Skeletal muscle cell (primary cell): Measurements from ENCODE around the gene PI4KA.
"Not testable (repeated sequence)": the region's sequence is repeated elsewhere in the genome, so short reads cannot be mapped to it uniquely, and the experiment has no call there.

ENCODE experiments used
- DNase-seq: peaks from one replicate; pipeline ENCODE4 v3.0.0-alpha.2; 2010; ENCODE audit warnings: low read depth
- H3K4me3 ChIP-seq: 2 replicates; pipeline ENCODE4 v1.5.1; 2011; ENCODE audit warnings: low read depth, mild to moderate bottlenecking, control low read depth, low read length, moderate library complexity

Gene PI4KA

DNA sequence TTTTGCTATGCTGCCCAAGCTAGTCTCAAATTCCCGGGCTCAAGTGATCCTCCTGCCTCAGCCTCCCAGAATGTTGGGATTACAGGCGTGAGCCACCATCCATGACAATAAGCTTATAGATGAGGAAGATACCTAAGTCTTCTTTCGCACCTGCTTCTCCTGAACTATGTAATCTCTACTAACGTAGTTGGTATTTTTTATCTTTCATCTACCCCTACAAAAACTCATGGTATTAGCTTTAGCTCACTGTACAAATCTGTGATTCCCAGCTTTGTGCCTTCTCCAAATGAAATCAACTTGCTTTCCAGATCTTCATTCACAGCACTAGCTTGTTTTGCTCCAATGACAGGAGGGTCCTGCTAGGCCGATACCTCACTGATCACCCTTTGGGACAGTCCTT, 36.4 kb downstream of the PI4KA start:
- DNase-seq: no peak
- no peak overlapping the region for H3K4me3 ChIP-seq

DNA sequence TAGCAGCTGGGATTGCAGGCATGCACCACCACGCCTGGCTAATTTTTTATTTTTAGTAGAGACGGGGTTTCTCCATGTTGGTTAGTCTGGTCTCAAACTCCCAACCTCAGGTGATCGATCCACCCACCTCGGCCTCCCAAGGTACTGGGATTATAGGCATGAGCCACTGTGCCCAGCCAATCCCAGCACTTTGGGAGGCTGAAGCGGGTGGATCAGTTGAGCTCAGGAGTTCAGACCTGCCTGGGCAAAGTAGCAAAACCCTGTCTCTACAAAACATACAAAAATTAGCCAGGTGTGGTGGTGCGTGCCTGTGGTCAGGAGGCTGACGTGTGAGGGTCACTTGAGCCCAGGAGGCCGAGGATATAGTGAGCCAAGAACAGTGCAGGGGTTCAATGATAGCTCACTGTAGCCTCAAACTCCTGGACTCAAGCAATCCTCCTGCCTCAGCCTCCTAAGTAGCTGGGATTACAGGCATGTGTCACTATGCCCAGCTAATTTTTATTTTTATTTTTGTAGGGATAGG, 36.8 kb downstream of the PI4KA start:
- not testable (repeated sequence) for DNase-seq

DNA sequence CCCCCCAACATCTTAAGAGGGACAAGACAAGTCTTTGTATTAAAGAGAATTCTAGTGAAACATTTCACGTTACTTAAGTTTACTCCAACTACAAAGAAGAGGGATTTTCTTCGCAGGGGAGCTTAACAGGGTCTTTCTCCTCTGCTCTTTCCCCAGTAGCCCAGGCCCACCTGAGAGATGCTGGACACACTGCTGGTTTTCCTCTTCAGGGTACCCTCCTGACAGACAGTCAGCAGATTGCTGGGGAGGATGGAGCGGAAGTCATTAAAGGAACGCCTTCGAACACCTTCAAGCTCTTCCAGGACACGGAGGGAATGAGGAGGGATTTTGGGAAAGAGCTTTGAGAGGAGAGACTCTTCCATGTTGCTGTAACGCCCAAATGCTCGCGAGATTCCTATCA, 39.1 kb downstream of the PI4KA start:
- no peak overlapping the region for H3K4me3 ChIP-seq
- DNase-seq: no peak

More for the DNA sequence above, 36.8 kb downstream of the PI4KA start:
- H3K4me3 ChIP-seq: not testable (repeated sequence)

DNA sequence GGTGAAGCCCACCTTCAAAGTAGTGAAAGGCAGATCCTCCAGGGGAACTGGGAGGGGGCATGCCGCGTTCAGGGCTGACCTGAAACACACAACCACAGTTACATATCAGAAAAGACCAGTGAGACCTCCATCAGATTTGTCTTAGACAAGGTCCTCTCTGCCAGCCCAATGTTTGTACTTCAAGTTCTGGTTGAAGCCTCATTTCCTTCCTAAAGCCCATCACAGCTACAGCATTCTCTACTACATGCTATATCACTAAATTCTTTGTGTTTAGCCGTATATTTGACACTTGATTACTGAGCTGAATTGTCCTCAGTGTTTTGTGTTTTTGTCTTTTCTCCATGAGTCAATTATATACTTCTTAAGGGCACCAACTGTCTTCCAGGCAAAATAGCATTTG, 40.1 kb downstream of the PI4KA start:
- no peak for DNase-seq
- H3K4me3 ChIP-seq: no peak overlapping the region

DNA sequence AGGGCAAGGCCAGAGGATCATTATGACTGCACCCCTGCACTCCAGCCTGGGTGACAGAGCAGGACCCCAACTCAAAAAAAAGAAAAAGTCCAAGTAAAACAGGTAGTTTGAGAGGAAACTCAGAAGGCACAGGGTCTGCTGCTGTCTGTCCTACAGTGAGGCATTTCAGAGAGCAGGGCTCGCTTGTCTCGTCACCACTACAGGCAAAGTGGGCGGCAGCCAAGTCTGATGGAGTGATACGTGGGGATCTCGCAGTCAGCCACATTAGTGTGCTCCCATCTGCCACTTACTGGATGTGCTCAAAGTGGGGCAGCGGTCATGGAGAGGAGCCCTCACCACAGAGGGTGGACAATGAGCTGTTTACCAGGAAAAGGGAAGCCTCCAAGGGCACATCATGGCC, 42.1 kb downstream of the PI4KA start:
- no peak overlapping the region for H3K4me3 ChIP-seq
- no peak for DNase-seq

DNA sequence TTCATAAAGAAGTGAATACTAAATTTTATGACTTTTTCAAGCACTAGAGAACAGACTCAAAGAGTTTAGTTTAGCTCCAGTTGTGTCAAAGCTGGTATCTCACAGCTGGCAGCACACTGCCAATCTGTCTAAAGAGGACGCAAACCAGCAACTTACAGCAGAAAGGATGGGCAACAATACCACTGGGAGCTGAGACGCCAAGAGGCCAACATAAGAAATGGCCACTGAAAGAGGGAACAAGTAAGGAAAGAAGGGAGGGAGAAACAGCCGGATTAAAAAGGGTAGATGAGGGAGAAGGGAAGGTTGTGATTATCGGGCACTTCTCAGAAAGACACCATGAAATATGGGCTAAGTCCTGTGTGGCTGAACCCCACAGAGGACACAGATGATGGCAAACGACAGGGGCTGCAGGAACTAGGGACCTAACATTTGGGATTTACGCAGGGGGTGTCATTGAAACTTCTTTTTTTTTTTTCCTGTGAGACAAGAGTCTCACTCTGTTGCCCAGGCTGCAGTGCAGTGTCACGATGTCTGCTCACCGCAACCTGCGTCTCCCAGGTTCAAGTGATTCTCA, 43.0 kb downstream of the PI4KA start:
- no peak for DNase-seq
- no peak overlapping the region for H3K4me3 ChIP-seq

DNA sequence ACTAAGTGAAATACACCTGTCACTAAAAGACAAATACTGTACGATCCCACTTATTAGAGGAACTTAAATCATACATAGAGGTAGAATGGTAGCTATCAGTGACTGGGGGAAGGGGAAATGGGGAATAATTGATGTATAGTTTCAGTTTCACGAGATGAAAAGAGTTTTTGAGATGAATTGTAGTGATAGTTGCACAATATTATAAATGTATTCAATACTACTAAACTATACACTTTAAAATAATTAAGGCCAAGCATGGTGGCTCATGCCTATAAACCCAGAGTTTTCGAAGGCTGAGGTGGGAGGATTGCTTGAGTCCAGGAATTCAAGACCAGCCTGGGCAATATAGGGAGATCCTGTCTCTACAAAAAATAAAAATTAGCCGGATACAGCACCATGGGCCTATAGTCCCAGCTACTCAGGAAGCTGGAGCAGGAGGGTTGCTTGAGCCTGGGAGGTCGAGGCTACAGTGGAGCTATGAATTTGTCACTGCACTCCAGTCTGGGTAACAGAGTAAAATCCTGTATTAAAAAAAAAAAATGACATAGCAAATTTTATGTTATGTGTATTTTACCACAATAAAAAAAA, 44.3 kb downstream of the PI4KA start:
- no peak overlapping the region for H3K4me3 ChIP-seq
- no peak for DNase-seq

DNA sequence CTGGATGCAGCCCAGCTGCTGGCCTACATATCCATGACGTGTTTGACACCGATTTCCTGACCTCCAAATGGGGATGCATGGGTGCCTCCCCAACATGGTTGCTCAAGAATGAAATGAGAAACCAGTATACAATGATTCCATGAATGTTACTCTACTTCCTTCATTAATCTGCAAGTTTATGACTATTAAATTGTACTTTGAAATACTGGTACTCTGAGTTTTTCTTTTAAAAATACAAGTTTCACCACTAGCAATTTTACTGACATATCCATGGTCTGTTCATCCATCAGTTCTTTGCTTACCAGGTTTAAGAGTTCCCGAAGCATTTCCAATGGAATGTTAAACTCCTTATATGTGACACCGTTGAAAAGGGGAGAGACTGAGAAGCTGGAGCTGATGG, 45.6 kb downstream of the PI4KA start:
- DNase-seq: no peak
- no peak overlapping the region for H3K4me3 ChIP-seq

DNA sequence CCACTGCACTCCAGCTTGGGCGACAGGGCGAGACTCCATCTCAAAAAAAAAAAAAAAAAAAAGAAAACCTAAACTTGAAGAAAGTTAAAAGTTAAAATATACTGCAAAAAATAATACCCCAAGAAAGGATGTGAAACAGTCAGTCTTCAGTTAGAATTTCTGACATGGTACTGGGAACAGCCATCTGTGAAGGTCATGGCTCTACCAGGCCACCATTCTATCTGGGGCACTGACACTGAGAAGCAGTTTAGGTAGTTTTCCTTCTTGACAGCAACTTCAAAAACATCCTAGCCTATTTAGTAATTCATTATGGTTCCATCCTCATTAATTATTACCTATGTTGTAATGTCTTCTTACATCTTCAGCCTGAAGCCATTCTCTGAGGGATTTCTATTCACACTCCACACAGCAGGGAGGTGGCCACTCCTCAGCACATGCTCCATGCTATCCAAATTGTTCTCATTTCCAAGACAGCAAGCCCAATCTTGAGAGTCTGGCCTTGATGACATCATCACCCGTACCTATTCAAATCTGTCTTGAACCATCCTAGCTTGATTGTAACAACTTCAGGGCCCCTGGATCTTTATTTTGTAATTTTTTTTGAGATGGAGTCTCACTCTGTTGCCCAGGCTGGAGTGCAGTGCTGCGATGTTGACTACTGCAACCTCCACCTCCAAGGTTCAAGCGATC, 46.5 kb downstream of the PI4KA start:
- H3K4me3 ChIP-seq: no peak overlapping the region
- DNase-seq: no peak

DNA sequence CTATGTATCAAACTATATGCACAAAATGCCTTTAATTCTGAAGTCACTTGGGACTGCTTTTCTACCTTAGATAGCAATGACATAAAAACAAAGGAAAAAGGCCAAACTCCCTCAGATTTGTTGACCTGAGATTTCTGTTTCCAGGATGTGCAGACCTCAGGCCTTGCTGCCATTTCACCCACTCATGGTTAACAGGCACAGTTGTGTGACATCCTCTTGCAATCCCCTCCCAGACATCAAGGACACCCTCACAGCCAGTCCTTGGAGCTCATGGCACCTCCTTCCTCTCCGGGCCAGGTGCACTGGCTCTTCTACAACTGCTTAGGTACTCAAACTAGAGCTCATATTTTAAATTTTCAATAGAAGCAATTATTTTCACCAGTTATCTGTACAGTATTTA, 47.4 kb downstream of the PI4KA start:
- DNase-seq: no peak
- H3K4me3 ChIP-seq: no peak overlapping the region

DNA sequence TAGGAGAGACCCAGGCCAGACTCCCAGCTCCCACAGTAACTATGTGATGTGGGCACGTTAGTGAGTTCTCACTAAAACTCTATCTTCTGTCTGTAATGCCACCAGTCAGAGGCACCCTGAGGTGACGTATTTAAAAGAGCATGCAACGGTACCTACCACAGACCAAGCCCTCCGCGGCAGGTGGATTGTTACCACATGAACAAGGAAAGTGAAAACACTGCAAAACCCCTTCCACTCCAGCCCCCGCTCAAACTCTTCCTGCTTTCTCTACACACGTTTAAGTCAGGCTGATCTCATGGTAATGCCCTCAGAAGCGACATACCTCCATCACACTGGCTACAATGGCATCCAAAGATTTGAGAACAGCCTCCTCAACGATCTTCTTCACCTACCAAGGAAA, 48.0 kb downstream of the PI4KA start:
- DNase-seq: no peak
- no peak overlapping the region for H3K4me3 ChIP-seq

DNA sequence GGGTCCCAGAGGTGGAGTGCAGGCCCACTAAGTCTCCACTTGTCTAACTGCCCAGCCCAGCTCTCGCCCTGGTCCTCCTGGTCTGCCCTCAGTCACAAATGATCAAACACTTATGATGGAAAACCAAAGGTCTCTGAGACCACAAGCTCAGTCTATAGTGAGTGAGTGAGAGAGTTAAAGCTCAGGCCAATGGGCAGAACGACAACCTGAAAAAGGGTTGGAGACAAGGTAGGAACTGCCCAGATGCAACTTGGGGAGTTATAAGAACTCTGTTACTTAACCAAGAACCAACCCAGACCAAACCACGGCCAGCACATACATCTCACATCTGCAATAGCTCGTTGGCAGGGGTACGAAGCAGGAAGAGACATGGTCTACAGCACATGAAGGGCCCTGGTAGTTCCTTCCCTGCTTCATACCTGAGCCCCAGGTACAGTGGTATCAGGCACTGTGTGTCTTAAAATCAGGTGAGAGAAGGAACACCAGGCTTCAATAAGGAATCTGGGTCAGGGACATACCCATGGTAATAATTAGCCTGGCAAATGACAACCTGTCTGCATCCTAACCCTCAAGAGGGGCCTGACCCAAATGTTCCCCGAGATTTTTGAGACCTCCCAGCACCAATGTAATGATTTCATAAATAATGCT, 48.9 kb downstream of the PI4KA start:
- DNase-seq: no peak
- no peak overlapping the region for H3K4me3 ChIP-seq

DNA sequence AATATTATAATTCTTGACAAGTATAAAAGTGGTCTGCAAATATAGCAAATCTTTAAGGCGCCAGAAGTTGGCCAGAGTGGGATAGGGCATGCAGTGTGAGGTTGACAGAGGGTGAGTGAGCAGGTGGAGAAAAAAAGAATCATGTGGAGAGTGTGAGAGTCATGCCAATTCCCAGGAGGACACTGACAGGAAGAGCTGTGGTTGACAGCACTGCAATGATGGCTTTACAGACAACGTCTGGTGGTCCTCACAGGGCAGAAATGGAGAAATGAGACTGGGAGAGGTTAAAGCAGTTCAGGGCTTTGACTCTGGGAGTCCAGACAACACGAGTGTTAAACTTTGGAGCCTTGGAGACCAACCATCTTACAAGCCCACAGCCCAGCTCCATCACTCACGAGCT, 49.8 kb downstream of the PI4KA start:
- no peak for DNase-seq
- no peak overlapping the region for H3K4me3 ChIP-seq

DNA sequence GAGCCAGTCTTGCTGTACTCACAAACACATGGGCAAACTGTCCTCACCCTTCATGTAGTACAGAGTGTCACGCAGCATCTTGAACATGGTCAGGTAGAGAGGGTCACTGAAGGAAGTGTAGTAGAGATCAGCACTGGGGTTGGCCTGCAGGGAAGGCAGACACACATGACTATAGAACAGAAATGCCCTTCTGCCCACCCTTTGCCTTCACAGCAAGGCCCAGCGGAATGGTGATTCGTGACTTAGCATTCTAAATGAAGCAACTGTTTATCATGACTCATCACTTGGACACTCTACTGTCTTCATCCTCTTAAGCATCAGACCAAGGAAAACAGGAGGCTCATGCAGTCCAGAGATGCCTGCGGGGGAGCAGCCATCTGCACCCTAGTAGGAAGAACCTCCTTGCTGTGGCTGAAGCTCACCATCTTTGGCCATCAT, 51.3 kb downstream of the PI4KA start:
- peak; percentile 82 for DNase-seq
- no peak overlapping the region for H3K4me3 ChIP-seq

DNA sequence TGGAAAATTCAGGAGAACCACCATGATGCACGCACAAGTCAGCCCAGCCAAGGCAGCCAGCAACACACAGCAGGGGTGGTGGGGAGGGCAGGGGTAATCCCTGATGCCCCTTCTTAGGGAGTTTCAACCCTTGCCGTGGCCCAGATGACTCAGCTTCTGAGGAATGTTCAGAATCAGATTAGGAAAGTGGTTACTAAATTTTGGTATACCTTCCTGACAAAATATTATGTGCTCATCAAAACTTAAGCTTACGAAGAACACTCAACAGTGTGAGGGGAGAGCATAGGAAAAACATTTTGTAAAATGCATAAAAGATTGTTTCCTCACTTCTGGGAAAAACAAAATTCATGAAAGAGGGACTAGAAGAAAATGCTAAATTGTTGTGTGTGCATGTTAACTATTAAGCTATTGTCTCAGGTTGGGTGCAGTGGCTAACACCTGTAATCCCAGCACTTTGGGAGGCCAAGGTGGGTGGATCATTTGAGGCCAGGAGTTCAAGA, 52.6 kb downstream of the PI4KA start:
- DNase-seq: no peak
- no peak overlapping the region for H3K4me3 ChIP-seq

DNA sequence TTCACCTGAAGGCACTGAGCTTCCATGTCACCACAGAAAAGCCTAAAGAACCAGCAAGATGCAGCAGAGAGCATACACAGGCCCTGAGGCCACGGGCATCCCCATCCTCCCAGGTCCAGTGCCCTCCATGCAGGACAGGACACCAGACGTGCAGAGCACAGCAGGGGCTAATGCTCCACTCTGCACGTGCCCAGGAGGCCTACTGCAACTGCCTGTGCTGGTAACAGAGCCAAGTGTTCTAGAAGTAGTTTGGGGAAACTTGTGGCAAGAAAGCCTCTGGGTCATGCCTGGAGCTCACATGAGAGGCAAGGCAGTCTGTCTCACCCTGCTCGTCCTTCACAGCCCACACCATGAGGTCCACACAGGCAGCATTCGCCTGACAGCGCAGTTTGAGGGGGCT, 54.0 kb downstream of the PI4KA start:
- no peak overlapping the region for H3K4me3 ChIP-seq
- DNase-seq: no peak

DNA sequence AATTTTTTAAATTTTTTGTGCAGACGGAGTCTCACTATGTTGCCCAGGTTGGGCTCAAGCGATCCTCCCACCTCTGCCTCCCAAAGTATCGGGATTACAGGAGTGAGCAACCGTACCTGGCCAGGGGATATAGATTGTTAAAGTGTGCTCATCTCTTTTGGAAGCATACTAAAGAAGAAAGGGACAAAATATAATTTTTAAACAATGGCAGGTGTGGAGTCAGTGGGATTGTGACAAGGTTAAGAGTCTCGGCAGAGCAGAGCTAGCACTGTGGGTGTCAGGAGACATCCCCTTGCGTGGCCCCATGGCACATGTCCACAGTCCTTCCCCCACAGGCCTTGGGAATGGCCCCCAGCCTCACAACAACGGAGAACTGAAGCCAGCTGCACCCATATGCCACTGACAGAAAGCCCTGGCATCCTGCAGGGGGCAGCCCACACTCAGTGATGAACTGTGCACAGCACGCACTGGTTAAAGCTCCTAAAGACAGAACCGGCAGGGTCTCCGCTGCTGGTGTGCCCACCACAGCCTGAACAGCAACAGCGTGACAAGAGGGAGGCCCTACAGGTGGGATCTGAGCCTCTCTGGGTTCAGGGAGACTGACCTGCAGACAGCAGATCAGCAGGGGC, 54.8 kb downstream of the PI4KA start:
- DNase-seq: no peak
- H3K4me3 ChIP-seq: no peak overlapping the region

DNA sequence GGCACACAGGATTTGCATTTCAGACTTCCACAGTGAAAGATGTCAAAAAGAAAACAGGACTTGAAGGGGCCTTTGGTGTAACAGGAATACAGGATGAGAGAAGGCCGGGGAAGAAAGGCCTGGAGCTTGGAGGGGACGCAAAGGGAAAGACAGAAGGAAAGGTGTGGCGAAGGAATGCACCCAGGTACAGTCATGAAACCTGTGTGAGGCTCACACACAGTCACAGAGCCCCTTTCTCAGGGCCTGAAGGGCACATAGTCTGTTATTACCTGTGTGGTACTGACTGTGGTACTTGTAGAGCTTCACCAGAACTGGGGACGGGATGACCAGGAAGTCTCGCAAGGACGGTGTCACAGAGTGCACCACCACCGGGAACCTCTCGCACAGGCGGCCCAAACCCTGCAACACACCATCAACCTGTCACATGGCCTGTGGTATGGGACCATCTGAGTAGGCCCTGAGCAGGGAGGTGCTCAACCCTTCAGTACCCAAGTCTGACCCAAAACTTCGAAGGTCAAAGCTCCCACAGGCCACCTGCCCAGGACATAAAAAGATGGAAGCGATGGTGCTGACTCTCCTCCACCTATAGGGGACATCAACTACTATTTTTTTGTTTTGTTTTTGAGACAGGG, 55.6 kb downstream of the PI4KA start:
- no peak overlapping the region for H3K4me3 ChIP-seq
- no peak for DNase-seq

DNA sequence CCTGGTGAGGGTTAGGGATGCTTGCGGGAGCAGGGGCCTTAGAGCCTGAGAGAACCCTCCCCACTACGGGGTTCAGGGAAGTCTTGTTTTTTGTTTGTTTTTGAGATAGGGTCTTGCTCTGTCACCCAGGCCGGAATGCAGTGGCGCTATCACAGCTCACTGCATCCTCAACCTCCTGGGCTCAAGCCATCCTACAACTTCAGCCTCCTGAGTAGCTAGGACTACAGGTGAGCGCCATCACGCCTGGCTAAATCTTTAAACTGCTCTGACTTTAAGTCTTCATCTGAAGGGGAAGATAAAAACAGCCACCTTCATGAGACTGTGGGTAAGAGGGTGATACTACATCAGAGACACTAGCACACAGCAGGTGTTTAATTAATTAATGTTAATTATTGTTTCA, 56.2 kb downstream of the PI4KA start:
- no peak overlapping the region for H3K4me3 ChIP-seq
- DNase-seq: no peak
